ENCODE measurements around the gene MRPS27. TPM values are rescaled to one million over a fixed set of nuclear protein-coding genes. Genes with fewer than 3 reads are reported as not detected.

The MRPS27 gene
- total RNA-seq, 1 donor from 2014 or later: 56.0 TPM

- peaks cover 50% of the 10 kb centered on the region for H3K36me3 Mint-ChIP-seq
- H3K4me3 Mint-ChIP-seq: no peak overlapping the region
- no peaks in the 10 kb centered on the region for H3K27me3 Mint-ChIP-seq (ENCODE audit: low read depth)
- TF ChIP-seq CTCF (IDR thresholded peaks at IDR 0.05; ENCODE audit: unreplicated experiment): no peak
- H3K4me1 Mint-ChIP-seq: peaks cover 13% of the 10 kb centered on the region
- H3K27ac Mint-ChIP-seq: no peak overlapping the region
- no peak for DNase-seq (ENCODE audit: low spot score in 2 of 2, unreplicated experiment in 2 of 2)
- H3K9me3 Mint-ChIP-seq: no peaks in the 10 kb centered on the region
Observed at GRCh38 chr5:72223371-72223770, 96.7 kb downstream of the MRPS27 start.

- Mint-ChIP-seq H3K36me3 (peaks cover 56% of the 10 kb centered on the region), H3K4me3 (no peak overlapping the region), H3K27me3 (ENCODE audit: low read depth) (no peaks in the 10 kb centered on the region), H3K4me1 (peaks cover 13% of the 10 kb centered on the region), H3K9me3 (no peaks in the 10 kb centered on the region), H3K27ac (no peak overlapping the region)
- no peak for DNase-seq (ENCODE audit: low spot score in 2 of 2, unreplicated experiment in 2 of 2)
- TF ChIP-seq CTCF (IDR thresholded peaks at IDR 0.05; ENCODE audit: unreplicated experiment): no peak
Observed at GRCh38 chr5:72222521-72222920, 97.5 kb downstream of the MRPS27 start.

GRCh38 chr5:72221541-72221940, 98.5 kb downstream of the MRPS27 start:
- no peak for DNase-seq (ENCODE audit: low spot score in 2 of 2, unreplicated experiment in 2 of 2)
- Mint-ChIP-seq H3K4me1 (peaks cover 13% of the 10 kb centered on the region), H3K27me3 (ENCODE audit: low read depth) (no peaks in the 10 kb centered on the region), H3K27ac (no peak overlapping the region), H3K9me3 (no peaks in the 10 kb centered on the region), H3K36me3 (peaks cover 59% of the 10 kb centered on the region), H3K4me3 (no peak overlapping the region)
- no peak for TF ChIP-seq CTCF (IDR thresholded peaks at IDR 0.05; ENCODE audit: unreplicated experiment)

- no peak overlapping the region for H3K27ac Mint-ChIP-seq
- no peak overlapping the region for H3K4me3 Mint-ChIP-seq
- H3K4me1 Mint-ChIP-seq: peaks cover 13% of the 10 kb centered on the region
- no peaks in the 10 kb centered on the region for H3K9me3 Mint-ChIP-seq
- no peaks in the 10 kb centered on the region for H3K27me3 Mint-ChIP-seq (ENCODE audit: low read depth)
- DNase-seq (ENCODE audit: low spot score in 2 of 2, unreplicated experiment in 2 of 2): no peak
- peaks cover 56% of the 10 kb centered on the region for H3K36me3 Mint-ChIP-seq
- TF ChIP-seq CTCF (IDR thresholded peaks at IDR 0.05; ENCODE audit: unreplicated experiment): no peak
Observed at GRCh38 chr5:72221099-72221498, 98.9 kb downstream of the MRPS27 start.

GRCh38 chr5:72216756-72217155, 103.3 kb downstream of the MRPS27 start:
- H3K4me3 Mint-ChIP-seq: no peak overlapping the region
- H3K27ac Mint-ChIP-seq: no peak overlapping the region
- H3K9me3 Mint-ChIP-seq: no peaks in the 10 kb centered on the region
- H3K27me3 Mint-ChIP-seq (ENCODE audit: low read depth): no peaks in the 10 kb centered on the region
- DNase-seq (ENCODE audit: low spot score in 2 of 2, unreplicated experiment in 2 of 2): no peak
- H3K36me3 Mint-ChIP-seq: peaks cover 38% of the 10 kb centered on the region
- H3K4me1 Mint-ChIP-seq: no peaks in the 10 kb centered on the region
- no peak for TF ChIP-seq CTCF (IDR thresholded peaks at IDR 0.05; ENCODE audit: unreplicated experiment)

GRCh38 chr5:72214168-72214567, 105.9 kb downstream of the MRPS27 start:
- H3K4me3 Mint-ChIP-seq: no peak overlapping the region
- peaks cover 12% of the 10 kb centered on the region for H3K4me1 Mint-ChIP-seq
- H3K27me3 Mint-ChIP-seq (ENCODE audit: low read depth): no peaks in the 10 kb centered on the region
- peaks cover 19% of the 10 kb centered on the region for H3K36me3 Mint-ChIP-seq
- no peak for TF ChIP-seq CTCF (IDR thresholded peaks at IDR 0.05; ENCODE audit: unreplicated experiment)
- no peak overlapping the region for H3K27ac Mint-ChIP-seq
- DNase-seq (ENCODE audit: low spot score in 2 of 2, unreplicated experiment in 2 of 2): no peak
- H3K9me3 Mint-ChIP-seq: no peaks in the 10 kb centered on the region
